NCI-H2107 treated with DMSO at 0.1 percent for 48 hours (cell line): ENCODE data around the gene PTPRC.

Experiments
- DNase-seq: peaks from one replicate; lab custom pipeline; 2025; ENCODE audit not compliant: unreplicated experiment; lab: John Stamatoyannopoulos, UW

Gene PTPRC

GRCh38 chr1:198806861-198807260, 168.0 kb downstream of the PTPRC start:
- no peak for DNase-seq
